GM06990 (cell line): Measurements from ENCODE around the gene METTL16.
"Not testable (repeated sequence)": the region's sequence is repeated elsewhere in the genome, so short reads cannot be mapped to it uniquely, and the experiment has no call there.

ENCODE experiments used
- DNase-seq: peaks from one replicate; pipeline ENCODE4 v3.0.0-alpha.2; 2011; ENCODE audit not compliant: insufficient read length; ENCODE audit errors: extremely low read depth
- H3K27me3 ChIP-seq: replicated peaks from 2 replicates; pipeline ENCODE4 v1.6.0; 2011; ENCODE audit warnings: low read length; ENCODE audit not compliant: control insufficient read depth, insufficient read depth
- H3K36me3 ChIP-seq: 2 replicates; pipeline ENCODE4 v1.5.1; 2011; ENCODE audit warnings: low read length; ENCODE audit not compliant: control insufficient read depth, insufficient read depth
- H3K4me3 ChIP-seq: replicated peaks from 2 replicates; pipeline ENCODE4 v1.5.1; 2011; ENCODE audit warnings: low read depth, mild to moderate bottlenecking, control low read depth, low read length
- TF ChIP-seq, protein P1 (sequence below): IDR thresholded peaks from 2 replicates; pipeline ENCODE4 v1.5.1; 2011; ENCODE audit warnings: low read length, control low read depth, mild to moderate bottlenecking, inconsistent platforms; ENCODE audit not compliant: insufficient read depth, poor library complexity, severe bottlenecking

METTL16 gene

DNA sequence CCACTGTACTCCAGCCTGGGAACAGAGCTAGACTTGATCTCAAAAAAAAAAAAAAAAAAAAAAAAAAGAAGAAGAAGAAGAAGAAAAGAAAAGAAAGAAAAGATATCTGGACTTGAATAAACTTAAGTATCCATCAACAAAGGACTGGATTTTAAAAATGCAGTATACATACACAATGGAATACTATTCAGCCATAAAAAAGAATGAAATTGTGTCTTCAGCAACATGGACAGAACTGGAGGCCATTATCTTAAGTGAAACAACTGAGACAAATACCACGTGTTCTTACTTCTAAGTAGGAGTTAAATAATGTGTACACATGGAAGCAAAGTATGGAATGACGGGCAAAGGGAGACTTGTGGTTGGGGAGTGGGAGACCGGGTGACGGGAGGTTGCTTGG, 70.8 kb downstream of the METTL16 start:
- no peaks in the 10 kb centered on the region for H3K27me3 ChIP-seq
- TF ChIP-seq, protein P1, sequence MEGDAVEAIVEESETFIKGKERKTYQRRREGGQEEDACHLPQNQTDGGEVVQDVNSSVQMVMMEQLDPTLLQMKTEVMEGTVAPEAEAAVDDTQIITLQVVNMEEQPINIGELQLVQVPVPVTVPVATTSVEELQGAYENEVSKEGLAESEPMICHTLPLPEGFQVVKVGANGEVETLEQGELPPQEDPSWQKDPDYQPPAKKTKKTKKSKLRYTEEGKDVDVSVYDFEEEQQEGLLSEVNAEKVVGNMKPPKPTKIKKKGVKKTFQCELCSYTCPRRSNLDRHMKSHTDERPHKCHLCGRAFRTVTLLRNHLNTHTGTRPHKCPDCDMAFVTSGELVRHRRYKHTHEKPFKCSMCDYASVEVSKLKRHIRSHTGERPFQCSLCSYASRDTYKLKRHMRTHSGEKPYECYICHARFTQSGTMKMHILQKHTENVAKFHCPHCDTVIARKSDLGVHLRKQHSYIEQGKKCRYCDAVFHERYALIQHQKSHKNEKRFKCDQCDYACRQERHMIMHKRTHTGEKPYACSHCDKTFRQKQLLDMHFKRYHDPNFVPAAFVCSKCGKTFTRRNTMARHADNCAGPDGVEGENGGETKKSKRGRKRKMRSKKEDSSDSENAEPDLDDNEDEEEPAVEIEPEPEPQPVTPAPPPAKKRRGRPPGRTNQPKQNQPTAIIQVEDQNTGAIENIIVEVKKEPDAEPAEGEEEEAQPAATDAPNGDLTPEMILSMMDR: no peak
- peaks cover 10% of the 10 kb centered on the region for H3K36me3 ChIP-seq
- no peak for DNase-seq
- no peak overlapping the region for H3K4me3 ChIP-seq

DNA sequence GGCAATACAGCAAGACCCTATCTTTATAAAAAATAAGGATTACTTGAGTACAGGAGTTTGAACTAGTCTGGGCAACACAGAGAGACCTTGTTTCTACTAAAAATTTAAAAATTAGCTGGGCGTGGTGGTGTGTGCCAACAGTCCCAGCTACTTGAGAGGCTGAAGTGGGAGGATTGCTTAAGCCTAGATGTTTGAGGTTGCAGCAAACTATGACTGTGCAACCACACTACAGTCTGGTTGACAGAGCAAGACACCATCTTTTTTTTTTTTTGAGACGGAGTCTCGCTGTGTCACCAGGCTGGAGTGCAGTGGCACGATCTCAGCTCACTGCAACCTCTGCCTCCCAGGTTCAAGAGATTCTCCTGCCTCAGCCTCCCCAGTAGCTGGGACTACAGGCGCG, 71.7 kb downstream of the METTL16 start:
- not testable (repeated sequence) for H3K36me3 ChIP-seq, DNase-seq, H3K4me3 ChIP-seq, H3K27me3 ChIP-seq

DNA sequence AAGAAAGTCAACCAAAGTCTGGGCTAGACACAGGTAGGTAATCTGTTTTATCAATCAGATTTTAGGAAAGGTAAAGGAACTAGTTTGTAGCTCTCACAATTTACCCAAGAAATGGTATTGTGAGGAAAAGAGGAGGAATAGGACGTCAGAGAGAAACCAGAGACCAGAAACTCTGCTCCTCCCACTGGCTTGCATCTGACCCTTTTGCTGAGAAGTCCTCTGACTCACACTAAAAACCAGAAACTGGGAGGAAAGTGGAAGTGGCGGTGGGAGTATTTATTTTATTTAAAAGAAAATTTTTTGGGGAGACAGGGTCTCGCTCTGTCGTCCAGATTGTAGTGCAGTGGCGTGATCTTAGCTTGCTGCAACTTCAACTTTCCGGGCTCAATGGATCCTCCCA, 72.9 kb downstream of the METTL16 start:
- peaks cover 10% of the 10 kb centered on the region for H3K36me3 ChIP-seq
- TF ChIP-seq, protein P1: no peak

DNA sequence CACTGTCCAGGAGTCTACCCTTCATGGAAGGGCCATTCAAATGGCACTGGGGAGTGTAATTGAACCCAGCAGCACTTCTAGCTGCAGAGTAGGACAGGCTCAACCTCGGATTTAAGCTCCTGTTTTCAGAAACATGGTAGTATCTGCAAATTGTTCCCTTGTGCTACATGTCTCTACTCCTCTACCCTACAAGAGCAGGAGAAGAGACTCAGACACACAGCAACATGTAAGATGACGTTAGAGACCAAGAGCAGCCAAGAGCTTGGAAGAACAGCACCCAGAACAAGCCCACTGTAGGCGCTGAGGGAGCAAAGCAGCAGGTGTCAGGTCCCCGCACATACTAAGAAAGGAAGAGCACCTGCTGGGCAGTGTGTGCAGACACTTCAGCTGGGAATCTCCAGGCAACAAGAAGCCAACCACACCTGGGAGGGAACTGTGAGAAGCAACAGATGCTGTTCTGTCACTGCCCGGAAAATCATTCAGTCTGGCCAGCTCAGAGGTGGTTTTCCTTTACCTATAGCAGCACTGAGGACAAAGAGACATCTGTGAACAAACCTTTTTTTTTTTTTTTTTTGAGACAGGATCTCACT, 75.3 kb downstream of the METTL16 start:
- Histone ChIP-seq H3K27me3 (no peaks in the 10 kb centered on the region), H3K4me3 (no peak overlapping the region), H3K36me3 (peaks cover 15% of the 10 kb centered on the region)
- TF ChIP-seq, protein P1: no peak
- DNase-seq: no peak

More for the DNA sequence above, 72.9 kb downstream of the METTL16 start:
- H3K4me3 ChIP-seq: no peak overlapping the region
- DNase-seq: no peak
- H3K27me3 ChIP-seq: no peaks in the 10 kb centered on the region

DNA sequence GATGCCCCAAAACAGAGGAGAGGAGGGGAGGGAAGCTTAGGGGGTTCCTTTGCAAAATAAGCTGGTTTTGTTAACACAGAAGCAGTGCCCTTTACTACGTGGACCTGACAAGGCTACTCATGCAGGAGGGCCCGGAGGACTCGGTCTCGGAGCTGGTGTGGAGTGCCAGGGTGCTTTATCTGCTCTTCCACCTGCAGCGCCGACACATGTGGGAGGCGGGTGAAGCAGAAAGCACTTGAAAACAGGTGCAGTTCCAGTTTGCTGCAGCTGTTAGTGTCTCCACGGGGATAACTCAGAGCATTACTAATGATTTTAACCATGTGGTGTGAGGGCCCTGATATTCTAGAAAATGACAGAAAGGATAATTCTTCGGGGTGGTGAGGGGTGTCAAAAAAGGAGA, 75.8 kb downstream of the METTL16 start:
- TF ChIP-seq, protein P1: no peak
- Histone ChIP-seq H3K27me3 (no peaks in the 10 kb centered on the region), H3K36me3 (peaks cover 13% of the 10 kb centered on the region), H3K4me3 (no peak overlapping the region)
- DNase-seq: no peak

DNA sequence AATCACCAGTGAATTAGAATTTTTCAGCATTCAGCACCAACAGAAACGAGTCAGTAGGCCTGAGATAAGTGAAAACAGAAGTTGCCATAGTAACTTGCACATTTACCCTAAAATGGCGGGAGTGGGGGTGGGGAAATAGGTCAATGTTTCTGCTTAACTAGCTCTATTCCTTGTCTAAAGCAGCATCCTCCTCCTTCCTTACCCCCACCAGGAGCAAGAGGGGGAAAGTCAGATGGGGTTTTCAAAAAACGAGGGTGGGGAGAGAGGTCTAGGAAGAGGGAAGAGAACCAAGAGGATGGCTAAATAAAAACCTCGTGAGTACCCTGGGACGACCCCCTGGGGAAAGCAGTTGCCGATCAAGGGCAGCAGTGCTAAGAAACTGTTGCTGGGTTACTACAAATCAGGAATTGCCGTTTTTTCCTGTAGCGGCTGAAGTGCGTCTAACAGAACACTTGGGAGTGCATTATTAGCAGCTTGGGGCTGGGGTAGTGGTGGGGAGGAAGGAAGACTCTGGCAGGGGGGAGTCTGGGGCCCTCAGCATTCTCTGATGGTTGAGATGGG, 76.4 kb downstream of the METTL16 start:
- H3K36me3 ChIP-seq: peaks cover 13% of the 10 kb centered on the region
- DNase-seq: no peak
- H3K4me3 ChIP-seq: no peak overlapping the region
- TF ChIP-seq, protein P1: no peak
- no peaks in the 10 kb centered on the region for H3K27me3 ChIP-seq
